Suprapubic skin (tissue), 4 donors: Measurements from ENCODE around the gene PDGFB. TPM values are rescaled to one million over a fixed set of nuclear protein-coding genes. Genes with fewer than 3 reads are reported as not detected.

ENCODE experiments used
- DNase-seq, 2 donors: peaks; one replicate each; pipeline ENCODE4 v3.0.0-alpha.2; 2019; ENCODE audit warnings: low spot score in 2 of 2
- H3K27ac ChIP-seq: fragments of 200-600 bp; sonication (generic); one replicate; pipeline ENCODE4 v1.5.1; 2019
- H3K27me3 ChIP-seq: fragments of 200-600 bp; sonication (generic); one replicate; pipeline ENCODE4 v1.5.1; 2019
- H3K36me3 ChIP-seq: fragments of 200-600 bp; sonication (generic); one replicate; pipeline ENCODE4 v1.5.1; 2019
- H3K4me1 ChIP-seq: fragments of 200-600 bp; sonication (generic); one replicate; pipeline ENCODE4 v1.5.1; 2019
- H3K4me3 ChIP-seq: fragments of 200-600 bp; sonication (generic); one replicate; pipeline ENCODE4 v1.5.1; 2019; ENCODE audit warnings: mild to moderate bottlenecking
- H3K9me3 ChIP-seq: fragments of 200-600 bp; sonication (generic); one replicate; pipeline ENCODE4 v1.5.1; 2019
- CTCF ChIP-seq, 2 donors: fragments of 200-600 bp in 1 of 2; fragments of 450-650 bp in 1 of 2; sonication (generic) in 1 of 2; IDR thresholded peaks; one replicate each; pipeline ENCODE4 v1.5.1; 2016 to 2019; ENCODE audit warnings: antibody characterized with exemption in 2 of 2, mild to moderate bottlenecking in 1 of 2, moderate library complexity in 1 of 2
- EP300 ChIP-seq: sonication (generic); formaldehyde crosslinking; IDR thresholded peaks from one replicate; pipeline ENCODE4 v1.6.1; 2017; ENCODE audit warnings: antibody characterized with exemption
- POLR2A ChIP-seq, 2 donors: fragments of 450-650 bp; IDR thresholded peaks; one replicate each; pipeline ENCODE4 v1.6.1; 2017; ENCODE audit warnings: antibody characterized with exemption in 2 of 2, mild to moderate bottlenecking in 2 of 2, moderate library complexity in 2 of 2
- POLR2AphosphoS5 ChIP-seq, 3 donors: sonication (generic); formaldehyde crosslinking; IDR thresholded peaks; one replicate each; pipeline ENCODE4 v1.6.1; 2017; ENCODE audit warnings: antibody characterized with exemption in 3 of 3
- WGBS: methylation state at CpG from one replicate; pipeline ENCODE4 v1.1.5; 2018; 5-methylcytosine and 5-hydroxymethylcytosine counted together
- total RNA-seq, 4 donors: library from RNA; depleted of rRNA; stranded (reverse); fragments of >200 nt; gene quantifications; one replicate each; pipeline ENCODE4 v1.1.0, GENCODE V29; 2016

The PDGFB gene
- total RNA-seq, 4 donors from 2014 or later, result 10.5 to 20.6 (median 12.0) TPM

GRCh38 chr22:39245130-39246039 is 603 bp upstream of the PDGFB start:
- Histone ChIP-seq H3K27me3 (peaks cover 3% of the 10 kb centered on the region), H3K27ac (peak overlapping the region; percentile 95), H3K36me3 (no peaks in the 10 kb centered on the region), H3K9me3 (no peaks in the 10 kb centered on the region), H3K4me3 (peak overlapping the region; percentile 81), H3K4me1 (peaks cover 53% of the 10 kb centered on the region)
- DNase-seq, result no peak
- 39% methylated on average over 22 of the region's 22 CpGs for WGBS
- TF ChIP-seq EP300 (no peak), CTCF (IDR thresholded peaks at IDR 0.05) (no peak), POLR2A (IDR thresholded peaks at IDR 0.05) (no peak), POLR2AphosphoS5 (IDR thresholded peaks at IDR 0.05) (no peak)

GRCh38 chr22:39244136-39244495 is 666 bp downstream of the PDGFB start:
- TF ChIP-seq POLR2AphosphoS5 (IDR thresholded peaks at IDR 0.05) (no peak), POLR2A (IDR thresholded peaks at IDR 0.05) (no peak), CTCF (IDR thresholded peaks at IDR 0.05) (no peak), EP300 (no peak)
- Histone ChIP-seq H3K27ac (peak overlapping the region; percentile 95), H3K9me3 (no peaks in the 10 kb centered on the region), H3K4me3 (peak overlapping the region; percentile 81), H3K4me1 (peaks cover 65% of the 10 kb centered on the region), H3K36me3 (no peaks in the 10 kb centered on the region), H3K27me3 (peaks cover 3% of the 10 kb centered on the region)
- DNase-seq, result no peak
- WGBS, result no CpG with 5 or more reads among the region's 30 CpGs

GRCh38 chr22:39243439-39244135 is 1.2 kb downstream of the PDGFB start:
- H3K27me3 ChIP-seq, result peaks cover 3% of the 10 kb centered on the region
- TF ChIP-seq EP300 (no peak), POLR2A (IDR thresholded peaks at IDR 0.05) (no peak), CTCF (IDR thresholded peaks at IDR 0.05) (no peak), POLR2AphosphoS5 (IDR thresholded peaks at IDR 0.05) (no peak)
- no peaks in the 10 kb centered on the region for H3K9me3 ChIP-seq
- peak overlapping the region; percentile 81 for H3K4me3 ChIP-seq
- H3K4me1 ChIP-seq, result peaks cover 71% of the 10 kb centered on the region
- WGBS, result 0% methylated on average over 25 of the region's 65 CpGs
- H3K36me3 ChIP-seq, result no peaks in the 10 kb centered on the region
- DNase-seq, result no peak
- peak overlapping the region; percentile 95 for H3K27ac ChIP-seq

GRCh38 chr22:39242595-39243438 is 2.0 kb downstream of the PDGFB start:
- H3K27me3 ChIP-seq, result peaks cover 3% of the 10 kb centered on the region
- peak overlapping the region; percentile 95 for H3K27ac ChIP-seq
- H3K36me3 ChIP-seq, result no peaks in the 10 kb centered on the region
- DNase-seq, result no peak
- peaks cover 78% of the 10 kb centered on the region for H3K4me1 ChIP-seq
- TF ChIP-seq EP300, result no peak
- no peak for TF ChIP-seq POLR2A (IDR thresholded peaks at IDR 0.05)
- TF ChIP-seq CTCF (IDR thresholded peaks at IDR 0.05), result no peak
- no peak for TF ChIP-seq POLR2AphosphoS5 (IDR thresholded peaks at IDR 0.05)
- H3K4me3 ChIP-seq, result peak overlapping the region; percentile 81
- H3K9me3 ChIP-seq, result no peaks in the 10 kb centered on the region
- 1% methylated on average over 32 of the region's 78 CpGs for WGBS
